HepG2 (cell line): ENCODE measurements around the gene METTL16. TPM values are rescaled to one million over a fixed set of nuclear protein-coding genes. Genes with fewer than 3 reads are reported as not detected.

ENCODE experiments used
- ARHGAP35 ChIP-seq: sonication (generic); formaldehyde crosslinking; IDR thresholded peaks from 2 replicates; pipeline ENCODE4 v1.9.0; 2022; ENCODE audit warnings: mild to moderate bottlenecking, inconsistent platforms, moderate library complexity, missing genetic modification reagents, borderline replicate concordance
- ATF6 ChIP-seq: sonication (generic); formaldehyde crosslinking; conservative IDR thresholded peaks from 2 replicates; pipeline ENCODE4 v1.4.0; 2020; ENCODE audit warnings: missing genetic modification reagents
- CREB1 ChIP-seq, 2 experiments: fragments of 450-650 bp in 1 of 2; IDR thresholded peaks; 2 replicates each; pipeline ENCODE4 v1.6.1; 2016 to 2017; ENCODE audit warnings: control low read depth in 1 of 2, mild to moderate bottlenecking in 1 of 2, missing compliant biosample characterization in 1 of 2, missing genetic modification characterization in 1 of 2
- DPF2 ChIP-seq: sonication (generic); formaldehyde crosslinking; IDR thresholded peaks from 2 replicates; pipeline ENCODE4 v1.4.0; 2020; ENCODE audit warnings: mild to moderate bottlenecking, low read depth, missing genetic modification reagents, borderline replicate concordance
- ELF4 ChIP-seq: sonication (generic); formaldehyde crosslinking; IDR thresholded peaks from 2 replicates; pipeline ENCODE4 v1.5.0; 2020; ENCODE audit warnings: missing genetic modification reagents, mild to moderate bottlenecking, moderate library complexity, borderline replicate concordance
- GTF2F1 ChIP-seq: fragments of 150-350 bp; IDR thresholded peaks from 2 replicates; pipeline ENCODE4 v1.6.1; 2014; ENCODE audit warnings: low read length
- GZF1 ChIP-seq: sonication (generic); formaldehyde crosslinking; IDR thresholded peaks from 2 replicates; pipeline ENCODE4 v1.5.1; 2020; ENCODE audit warnings: mild to moderate bottlenecking, missing genetic modification reagents
- KLF11 ChIP-seq: IDR thresholded peaks from 2 replicates; pipeline ENCODE4 v1.6.1; 2016; ENCODE audit warnings: missing compliant biosample characterization
- PREB ChIP-seq: sonication (generic); formaldehyde crosslinking; IDR thresholded peaks from 2 replicates; pipeline ENCODE4 v1.4.0; 2020; ENCODE audit warnings: missing genetic modification reagents
- SP140L ChIP-seq: sonication (generic); formaldehyde crosslinking; IDR thresholded peaks from 2 replicates; pipeline ENCODE4 v1.4.0; 2020; ENCODE audit warnings: missing genetic modification reagents, borderline replicate concordance
- STAT6 ChIP-seq: sonication (generic); formaldehyde crosslinking; IDR thresholded peaks from 2 replicates; pipeline ENCODE4 v1.4.0; 2020; ENCODE audit warnings: missing genetic modification reagents, mild to moderate bottlenecking, borderline replicate concordance
- ZBTB4 ChIP-seq: sonication (generic); formaldehyde crosslinking; IDR thresholded peaks from 2 replicates; pipeline ENCODE4 v1.4.0; 2020; ENCODE audit warnings: missing genetic modification reagents, mild to moderate bottlenecking, borderline replicate concordance
- ZNF20 ChIP-seq: sonication (generic); formaldehyde crosslinking; IDR thresholded peaks from 2 replicates; pipeline ENCODE4 v1.4.0; 2020; ENCODE audit warnings: mild to moderate bottlenecking, moderate library complexity, missing genetic modification reagents
- ZNF207 ChIP-seq: fragments of 450-650 bp; IDR thresholded peaks from 2 replicates; pipeline ENCODE4 v1.6.1; 2016; ENCODE audit warnings: antibody characterized with exemption, borderline replicate concordance
- ZSCAN30 ChIP-seq: sonication (generic); formaldehyde crosslinking; IDR thresholded peaks from 2 replicates; pipeline ENCODE4 v1.5.0; 2020; ENCODE audit warnings: mild to moderate bottlenecking, missing genetic modification reagents
- polyA plus RNA-seq, 8 experiments: library from polyadenylated mRNA; depleted of rRNA in 3 of 8; stranded (reverse) in 7 of 8; unstranded in 1 of 8; fragments of >200 nt; fragmentation: Illumina TruSeq in 4 of 8; extraction: Trizol in 4 of 8; gene quantifications; 2 replicates each; pipeline versions ENCODE4 v1.2.1 to v1.2.3, GENCODE V29; 2011 to 2016; ENCODE audit warnings: low read depth in 4 of 8, missing spikeins in 1 of 8, mixed read lengths in 1 of 8; ENCODE audit not compliant: insufficient read depth in 1 of 8
- total RNA-seq, 5 experiments: library from RNA; depleted of rRNA; stranded (reverse); fragments of >200 nt; fragmentation: Illumina TruSeq; extraction: Trizol; gene quantifications; 2 replicates each; pipeline ENCODE4 v1.2.3, GENCODE V29; 2016; ENCODE audit warnings: low read depth in 1 of 5

Gene METTL16
- total and polyA plus RNA-seq, 2 of the 13 experiments (the other 11 are each of a cell fraction or from before 2014, with no cell fraction given), result 11.6 to 18.5 TPM

- TF ChIP-seq GZF1 (CRISPR knock-in tag), result no peak
- no peak for TF ChIP-seq DPF2
- TF ChIP-seq ZNF20 (CRISPR knock-in tag), result no peak
- TF ChIP-seq ZNF207, result no peak
- peak; percentile 51; the same call in 1 of the 2 replicates for TF ChIP-seq KLF11 (CRISPR knock-in tag)
- TF ChIP-seq ZBTB4 (CRISPR knock-in tag), result no peak
- TF ChIP-seq ATF6, result 0 out of 2 replicates have a peak, but pooled peaks have one; percentile 60
- no peak for TF ChIP-seq ARHGAP35
- no peak for TF ChIP-seq CREB1 (IDR thresholded peaks at IDR 0.05)
- peak; percentile 77 for TF ChIP-seq CREB1 (CRISPR knock-in tag; IDR thresholded peaks at IDR 0.05)
- TF ChIP-seq ZSCAN30 (CRISPR knock-in tag), result no peak
- TF ChIP-seq SP140L (CRISPR knock-in tag), result peak; percentile 43; the same call in 1 of the 2 replicates
- 0 out of 2 replicates have a peak, but pooled peaks have one; percentile 57 for TF ChIP-seq STAT6 (CRISPR knock-in tag)
- TF ChIP-seq ELF4 (CRISPR knock-in tag), result no peak
- TF ChIP-seq GTF2F1, result no peak
- no peak for TF ChIP-seq PREB (CRISPR knock-in tag)
These were observed at the start of gene METTL16 (continued) for GRCh38 chr17:2511462-2512369.
